HepG2 (cell line): Measurements from ENCODE around the gene TTLL1. TPM values are rescaled to one million over a fixed set of nuclear protein-coding genes. Genes with fewer than 3 reads are reported as not detected.

Experiments used
- BORCS8-MEF2B ChIP-seq: sonication (generic); formaldehyde crosslinking; IDR thresholded peaks from 2 replicates; pipeline ENCODE4 v1.8.0; 2022; ENCODE audit warnings: mild to moderate bottlenecking, missing genetic modification reagents
- CCDC6 ChIP-seq: sonication (generic); formaldehyde crosslinking; IDR thresholded peaks from 2 replicates; pipeline ENCODE4 v1.8.1; 2022; ENCODE audit warnings: mild to moderate bottlenecking, missing genetic modification reagents, moderate library complexity
- GATAD2A ChIP-seq: IDR thresholded peaks from 2 replicates; pipeline ENCODE4 v1.6.1; 2016
- HOXA5 ChIP-seq: sonication (generic); formaldehyde crosslinking; IDR thresholded peaks from 2 replicates; pipeline ENCODE4 v1.4.0; 2020; ENCODE audit warnings: missing genetic modification reagents
- SOX5 ChIP-seq: IDR thresholded peaks from 2 replicates; pipeline ENCODE4 v1.6.1; 2016; ENCODE audit warnings: borderline replicate concordance
- ZBTB1 ChIP-seq: sonication (generic); formaldehyde crosslinking; IDR thresholded peaks from 2 replicates; pipeline ENCODE4 v1.4.0; 2020; ENCODE audit warnings: missing genetic modification reagents, borderline replicate concordance
- ZFP36L1 ChIP-seq: sonication (generic); formaldehyde crosslinking; IDR thresholded peaks from 2 replicates; pipeline ENCODE4 v1.8.0; 2022; ENCODE audit warnings: mild to moderate bottlenecking, missing genetic modification reagents, moderate library complexity
- ZFP36L2 ChIP-seq: sonication (generic); formaldehyde crosslinking; IDR thresholded peaks from 2 replicates; pipeline ENCODE4 v1.4.0; 2020; ENCODE audit warnings: missing genetic modification reagents
- ZNF451 ChIP-seq: sonication (generic); formaldehyde crosslinking; IDR thresholded peaks from 2 replicates; pipeline ENCODE4 v1.5.0; 2020; ENCODE audit warnings: mild to moderate bottlenecking, missing genetic modification reagents
- ZNF652 ChIP-seq: IDR thresholded peaks from 2 replicates; pipeline ENCODE4 v1.6.1; 2016; ENCODE audit warnings: low read depth, borderline replicate concordance
- ZNF687 ChIP-seq: sonication (generic); formaldehyde crosslinking; IDR thresholded peaks from 2 replicates; pipeline ENCODE4 v1.5.1; 2020; ENCODE audit warnings: mild to moderate bottlenecking, missing genetic modification reagents, moderate library complexity
- ZNF782 ChIP-seq: sonication (generic); formaldehyde crosslinking; IDR thresholded peaks from 2 replicates; pipeline ENCODE4 v1.4.0; 2020; ENCODE audit warnings: missing genetic modification reagents, mild to moderate bottlenecking, borderline replicate concordance
- polyA plus RNA-seq, 8 experiments: library from polyadenylated mRNA; depleted of rRNA in 3 of 8; stranded (reverse) in 7 of 8; unstranded in 1 of 8; fragments of >200 nt; fragmentation: Illumina TruSeq in 4 of 8; extraction: Trizol in 4 of 8; gene quantifications; 2 replicates each; pipeline versions ENCODE4 v1.2.1 to v1.2.3, GENCODE V29; 2011 to 2016; ENCODE audit warnings: low read depth in 4 of 8, missing spikeins in 1 of 8, mixed read lengths in 1 of 8; ENCODE audit not compliant: insufficient read depth in 1 of 8
- total RNA-seq, 5 experiments: library from RNA; depleted of rRNA; stranded (reverse); fragments of >200 nt; fragmentation: Illumina TruSeq; extraction: Trizol; gene quantifications; 2 replicates each; pipeline ENCODE4 v1.2.3, GENCODE V29; 2016; ENCODE audit warnings: low read depth in 1 of 5
- TF ChIP-seq, protein P1 (sequence below): sonication (generic); formaldehyde crosslinking; IDR thresholded peaks from 2 replicates; pipeline ENCODE4 v1.4.0; 2020; ENCODE audit warnings: missing genetic modification reagents, borderline replicate concordance
- TF ChIP-seq, protein P2 (sequence below): sonication (generic); formaldehyde crosslinking; IDR thresholded peaks from 2 replicates; pipeline ENCODE4 v1.8.1; 2023; ENCODE audit warnings: mild to moderate bottlenecking, missing genetic modification reagents, borderline replicate concordance

The TTLL1 gene
- total and polyA plus RNA-seq, 2 of the 13 experiments (the other 11 are each of a cell fraction or from before 2014, with no cell fraction given): 1.6 to 5.3 TPM

DNA sequence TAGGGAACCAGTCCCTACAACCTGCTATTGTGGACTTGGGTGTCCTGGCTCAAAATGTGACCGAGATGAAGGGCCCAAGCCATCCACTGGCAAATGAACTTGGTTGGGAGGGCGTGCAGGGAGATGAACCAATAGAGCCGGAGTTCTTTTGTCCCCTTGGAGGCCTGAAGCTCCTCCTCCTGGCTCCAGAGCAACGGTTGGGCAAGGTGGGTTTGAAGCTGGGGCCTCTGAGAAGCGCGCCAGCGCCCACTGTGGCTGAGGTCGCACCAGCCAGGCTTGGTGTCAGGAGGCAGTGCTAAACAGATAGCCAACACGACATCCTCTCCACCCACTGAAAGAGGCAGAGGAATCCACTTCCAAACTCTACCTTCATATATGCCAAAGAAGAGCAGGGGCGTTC lies 38.2 kb downstream of the TTLL1 start (continued):
- peak; percentile 60 for TF ChIP-seq ZNF687
- no peak for TF ChIP-seq ZFP36L2 (CRISPR knock-in tag)
- TF ChIP-seq, protein P1, sequence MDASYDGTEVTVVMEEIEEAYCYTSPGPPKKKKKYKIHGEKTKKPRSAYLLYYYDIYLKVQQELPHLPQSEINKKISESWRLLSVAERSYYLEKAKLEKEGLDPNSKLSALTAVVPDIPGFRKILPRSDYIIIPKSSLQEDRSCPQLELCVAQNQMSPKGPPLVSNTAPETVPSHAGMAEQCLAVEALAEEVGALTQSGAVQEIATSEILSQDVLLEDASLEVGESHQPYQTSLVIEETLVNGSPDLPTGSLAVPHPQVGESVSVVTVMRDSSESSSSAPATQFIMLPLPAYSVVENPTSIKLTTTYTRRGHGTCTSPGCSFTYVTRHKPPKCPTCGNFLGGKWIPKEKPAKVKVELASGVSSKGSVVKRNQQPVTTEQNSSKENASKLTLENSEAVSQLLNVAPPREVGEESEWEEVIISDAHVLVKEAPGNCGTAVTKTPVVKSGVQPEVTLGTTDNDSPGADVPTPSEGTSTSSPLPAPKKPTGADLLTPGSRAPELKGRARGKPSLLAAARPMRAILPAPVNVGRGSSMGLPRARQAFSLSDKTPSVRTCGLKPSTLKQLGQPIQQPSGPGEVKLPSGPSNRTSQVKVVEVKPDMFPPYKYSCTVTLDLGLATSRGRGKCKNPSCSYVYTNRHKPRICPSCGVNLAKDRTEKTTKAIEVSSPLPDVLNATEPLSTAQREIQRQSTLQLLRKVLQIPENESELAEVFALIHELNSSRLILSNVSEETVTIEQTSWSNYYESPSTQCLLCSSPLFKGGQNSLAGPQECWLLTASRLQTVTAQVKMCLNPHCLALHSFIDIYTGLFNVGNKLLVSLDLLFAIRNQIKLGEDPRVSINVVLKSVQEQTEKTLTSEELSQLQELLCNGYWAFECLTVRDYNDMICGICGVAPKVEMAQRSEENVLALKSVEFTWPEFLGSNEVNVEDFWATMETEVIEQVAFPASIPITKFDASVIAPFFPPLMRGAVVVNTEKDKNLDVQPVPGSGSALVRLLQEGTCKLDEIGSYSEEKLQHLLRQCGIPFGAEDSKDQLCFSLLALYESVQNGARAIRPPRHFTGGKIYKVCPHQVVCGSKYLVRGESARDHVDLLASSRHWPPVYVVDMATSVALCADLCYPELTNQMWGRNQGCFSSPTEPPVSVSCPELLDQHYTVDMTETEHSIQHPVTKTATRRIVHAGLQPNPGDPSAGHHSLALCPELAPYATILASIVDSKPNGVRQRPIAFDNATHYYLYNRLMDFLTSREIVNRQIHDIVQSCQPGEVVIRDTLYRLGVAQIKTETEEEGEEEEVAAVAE: peak; percentile 89
- TF ChIP-seq ZNF782 (CRISPR knock-in tag): no peak
- no peak for TF ChIP-seq ZFP36L1
- TF ChIP-seq ZBTB1 (CRISPR knock-in tag): no peak
- no peak for TF ChIP-seq ZNF451
- TF ChIP-seq SOX5 (CRISPR knock-in tag): no peak
- TF ChIP-seq GATAD2A (CRISPR knock-in tag): peak; percentile 39; the same call in 1 of the 2 replicates
- TF ChIP-seq BORCS8-MEF2B (CRISPR knock-in tag): no peak
- TF ChIP-seq ZNF652 (CRISPR knock-in tag): no peak
- TF ChIP-seq CCDC6 (CRISPR knock-in tag): no peak
- no peak for TF ChIP-seq HOXA5 (CRISPR knock-in tag)
- TF ChIP-seq, protein P2, sequence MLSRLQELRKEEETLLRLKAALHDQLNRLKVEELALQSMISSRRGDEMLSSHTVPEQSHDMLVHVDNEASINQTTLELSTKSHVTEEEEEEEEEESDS (CRISPR knock-in tag): no peak
- TF ChIP-seq, all 625 proteins: peak for 17
